Measurements from ENCODE around the gene MED15.

- TF ChIP-seq CTCF (IDR thresholded peaks at IDR 0.05), result no peak
- TF ChIP-seq ZFX (IDR thresholded peaks at IDR 0.05; ENCODE audit: borderline replicate concordance), result no peak
These were observed 47.4 kb downstream of the MED15 start for GRCh38 chr22:20554824-20555223.

All from 22Rv1 (cell line).